Loucy (cell line): ENCODE measurements around the gene CNTNAP2.

Experiments
- H2AFZ ChIP-seq: fragments of 200-600 bp; sonication (generic); 2 replicates; pipeline ENCODE4 v1.6.0; 2016; ENCODE audit warnings: antibody characterized with exemption, mild to moderate bottlenecking, low read length, moderate library complexity
- H3F3A ChIP-seq: fragments of 200-600 bp; 2 replicates; pipeline ENCODE4 v1.6.0; 2016; ENCODE audit warnings: antibody characterized with exemption, low read depth, mild to moderate bottlenecking
- H3K27me3 ChIP-seq: fragments of 200-600 bp; sonication (generic); 2 replicates; pipeline ENCODE4 v1.6.1; 2014; ENCODE audit warnings: low read length, mild to moderate bottlenecking; ENCODE audit not compliant: insufficient read depth, poor library complexity, severe bottlenecking
- H3K36me3 ChIP-seq: fragments of 200-600 bp; sonication (generic); 2 replicates; pipeline ENCODE4 v1.6.1; 2016; ENCODE audit warnings: low read length; ENCODE audit not compliant: insufficient read depth
- H3K4me1 ChIP-seq: fragments of 200-600 bp; sonication (generic); 2 replicates; pipeline ENCODE4 v1.5.1; 2014; ENCODE audit warnings: low read length, mild to moderate bottlenecking; ENCODE audit not compliant: insufficient read depth, poor library complexity, severe bottlenecking
- H3K4me2 ChIP-seq: fragments of 200-600 bp; sonication (generic); 2 replicates; pipeline ENCODE4 v1.6.0; 2014; ENCODE audit warnings: antibody characterized with exemption, low read length, low read depth, mild to moderate bottlenecking; ENCODE audit not compliant: poor library complexity, severe bottlenecking
- H3K4me3 ChIP-seq: fragments of 200-600 bp; sonication (generic); 2 replicates; pipeline ENCODE4 v1.5.1; 2014; ENCODE audit warnings: low read length, mild to moderate bottlenecking, mixed read lengths; ENCODE audit not compliant: poor library complexity, severe bottlenecking
- H3K79me2 ChIP-seq: fragments of 200-600 bp; sonication (generic); 2 replicates; pipeline ENCODE4 v1.6.1; 2014; ENCODE audit warnings: low read length; ENCODE audit not compliant: insufficient read depth
- H3K9ac ChIP-seq: fragments of 200-600 bp; sonication (generic); 2 replicates; pipeline ENCODE4 v1.6.0; 2014; ENCODE audit warnings: mild to moderate bottlenecking, low read depth, low read length, moderate library complexity; ENCODE audit not compliant: poor library complexity, severe bottlenecking
- H3K9me2 ChIP-seq: fragments of 200-600 bp; sonication (generic); replicated peaks from 2 replicates; pipeline ENCODE4 v1.6.1; 2016; ENCODE audit warnings: low read depth, low read length, mixed read lengths
- H3K9me3 ChIP-seq: fragments of 200-600 bp; sonication (generic); 2 replicates; pipeline ENCODE4 v1.6.1; 2014; ENCODE audit warnings: mild to moderate bottlenecking, antibody characterized with exemption, low read length, low read depth; ENCODE audit not compliant: insufficient read depth
- H4K20me1 ChIP-seq: fragments of 200-600 bp; sonication (generic); 2 replicates; pipeline ENCODE4 v1.6.0; 2014; ENCODE audit warnings: antibody characterized with exemption, low read length, mild to moderate bottlenecking; ENCODE audit not compliant: insufficient read depth, poor library complexity, severe bottlenecking
- EZH2phosphoT487 ChIP-seq: fragments of 200-600 bp; IDR thresholded peaks from 2 replicates; pipeline ENCODE4 v1.6.1; 2018; ENCODE audit warnings: antibody characterized with exemption, mild to moderate bottlenecking, moderate library complexity, borderline replicate concordance
- TF ChIP-seq, protein P1 (sequence below): fragments of 200-600 bp; sonication (generic); conservative IDR thresholded peaks from 2 replicates; pipeline ENCODE4 v1.5.1; 2014; ENCODE audit warnings: mild to moderate bottlenecking, antibody characterized with exemption, low read length

Gene CNTNAP2

DNA sequence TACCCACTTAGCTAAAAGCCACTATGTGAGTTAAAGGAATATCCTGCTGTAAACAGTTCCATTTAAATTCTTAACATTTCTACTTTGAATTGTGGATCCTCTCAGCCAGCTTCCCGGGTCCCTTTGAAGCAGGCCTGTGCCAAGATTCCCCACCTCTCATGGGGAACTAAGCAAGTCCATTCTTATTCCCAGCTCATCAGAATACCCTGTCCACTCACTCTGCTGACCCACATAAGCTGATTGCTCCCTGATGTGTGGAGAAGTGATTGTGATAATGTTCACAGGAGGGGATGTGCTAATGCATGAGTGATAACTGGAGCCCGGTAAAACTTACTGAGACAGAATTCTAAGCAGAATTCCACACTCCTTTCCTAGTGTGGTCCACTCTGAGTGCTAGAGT is 709.7 kb downstream of the CNTNAP2 start:
- Histone ChIP-seq H3K4me2 (no peak overlapping the region), H2AFZ (no peak overlapping the region)

GRCh38 chr7:146830686-146831085 is 714.1 kb downstream of the CNTNAP2 start:
- no peak for TF ChIP-seq EZH2phosphoT487
- TF ChIP-seq, protein P1, sequence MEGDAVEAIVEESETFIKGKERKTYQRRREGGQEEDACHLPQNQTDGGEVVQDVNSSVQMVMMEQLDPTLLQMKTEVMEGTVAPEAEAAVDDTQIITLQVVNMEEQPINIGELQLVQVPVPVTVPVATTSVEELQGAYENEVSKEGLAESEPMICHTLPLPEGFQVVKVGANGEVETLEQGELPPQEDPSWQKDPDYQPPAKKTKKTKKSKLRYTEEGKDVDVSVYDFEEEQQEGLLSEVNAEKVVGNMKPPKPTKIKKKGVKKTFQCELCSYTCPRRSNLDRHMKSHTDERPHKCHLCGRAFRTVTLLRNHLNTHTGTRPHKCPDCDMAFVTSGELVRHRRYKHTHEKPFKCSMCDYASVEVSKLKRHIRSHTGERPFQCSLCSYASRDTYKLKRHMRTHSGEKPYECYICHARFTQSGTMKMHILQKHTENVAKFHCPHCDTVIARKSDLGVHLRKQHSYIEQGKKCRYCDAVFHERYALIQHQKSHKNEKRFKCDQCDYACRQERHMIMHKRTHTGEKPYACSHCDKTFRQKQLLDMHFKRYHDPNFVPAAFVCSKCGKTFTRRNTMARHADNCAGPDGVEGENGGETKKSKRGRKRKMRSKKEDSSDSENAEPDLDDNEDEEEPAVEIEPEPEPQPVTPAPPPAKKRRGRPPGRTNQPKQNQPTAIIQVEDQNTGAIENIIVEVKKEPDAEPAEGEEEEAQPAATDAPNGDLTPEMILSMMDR, result no peak

More for the DNA sequence above, 709.7 kb downstream of the CNTNAP2 start:
- H3K27me3 ChIP-seq, result no peaks in the 10 kb centered on the region
- H3K9me3 ChIP-seq, result no peaks in the 10 kb centered on the region
- H3F3A ChIP-seq, result no peaks in the 10 kb centered on the region
- no peaks in the 10 kb centered on the region for H3K79me2 ChIP-seq
- no peaks in the 10 kb centered on the region for H3K9me2 ChIP-seq
- H3K4me1 ChIP-seq, result no peaks in the 10 kb centered on the region
- TF ChIP-seq, protein P1, result no peak
- no peak for TF ChIP-seq EZH2phosphoT487
- H4K20me1 ChIP-seq, result no peaks in the 10 kb centered on the region
- H3K36me3 ChIP-seq, result no peaks in the 10 kb centered on the region
- H3K9ac ChIP-seq, result no peak overlapping the region
- H3K4me3 ChIP-seq, result no peak overlapping the region

DNA sequence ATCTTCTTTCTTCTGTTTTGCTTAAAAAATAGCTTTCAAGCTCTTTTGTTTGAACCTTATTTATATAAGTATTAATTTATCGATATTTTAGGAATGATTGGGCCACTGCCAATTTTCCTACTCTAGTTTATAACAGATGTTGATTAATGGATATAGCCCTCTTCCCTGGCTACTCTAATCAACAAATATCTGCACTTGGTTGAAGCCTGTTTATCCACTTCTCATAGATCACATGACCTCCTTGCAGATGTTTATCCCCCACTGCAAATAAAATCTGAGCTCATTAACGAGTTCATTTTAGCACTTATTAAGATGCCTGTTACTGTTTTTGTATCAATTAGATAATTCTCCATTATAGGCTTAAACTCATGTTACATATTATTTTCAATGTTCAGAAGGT is 715.3 kb downstream of the CNTNAP2 start:
- no peak overlapping the region for H2AFZ ChIP-seq
- H3K4me2 ChIP-seq, result no peak overlapping the region
- H3K9me2 ChIP-seq, result no peaks in the 10 kb centered on the region
- no peak for TF ChIP-seq EZH2phosphoT487
- TF ChIP-seq, protein P1, result no peak
- H3K9ac ChIP-seq, result no peak overlapping the region
- H3K9me3 ChIP-seq, result no peaks in the 10 kb centered on the region
- H3F3A ChIP-seq, result no peaks in the 10 kb centered on the region
- H4K20me1 ChIP-seq, result no peaks in the 10 kb centered on the region
- H3K4me3 ChIP-seq, result no peak overlapping the region
- H3K36me3 ChIP-seq, result no peaks in the 10 kb centered on the region
- H3K4me1 ChIP-seq, result no peaks in the 10 kb centered on the region
- no peaks in the 10 kb centered on the region for H3K27me3 ChIP-seq
- H3K79me2 ChIP-seq, result no peaks in the 10 kb centered on the region

More at GRCh38 chr7:146830686-146831085, 714.1 kb downstream of the CNTNAP2 start:
- Histone ChIP-seq H3K79me2 (no peaks in the 10 kb centered on the region), H3K27me3 (no peaks in the 10 kb centered on the region), H3F3A (no peaks in the 10 kb centered on the region), H3K36me3 (no peaks in the 10 kb centered on the region), H3K9me3 (no peaks in the 10 kb centered on the region), H3K9ac (no peak overlapping the region), H3K4me1 (no peaks in the 10 kb centered on the region), H2AFZ (no peak overlapping the region), H4K20me1 (no peaks in the 10 kb centered on the region), H3K4me3 (no peak overlapping the region), H3K4me2 (no peak overlapping the region), H3K9me2 (no peaks in the 10 kb centered on the region)
